HEK293 (cell line): ENCODE results near the gene CCIN.

Source experiments
- CTCF ChIA-PET: fragments of 350-600 bp; formaldehyde crosslinking; extraction: SDS; loops from one replicate; lab custom pipeline; 2021; ENCODE audit warnings: antibody characterized with exemption; lab: Yijun Ruan, JAX
- POLR2A ChIA-PET: fragments of 300-600 bp; formaldehyde crosslinking; extraction: SDS; loops from one replicate; lab custom pipeline; 2020; ENCODE audit warnings: antibody characterized with exemption, inconsistent platforms; lab: Yijun Ruan, JAX
- H3K27ac ChIP-seq: fragments of 200-500 bp; sonication (Bioruptor generic); 2 replicates; pipeline ENCODE4 v1.5.1; 2014; ENCODE audit warnings: low read depth, low read length, control low read depth, inconsistent platforms; ENCODE audit errors: extremely low read depth
- H3K36me3 ChIP-seq, 2 experiments: fragments of 200-500 bp in 1 of 2; sonication (Bioruptor generic) in 1 of 2; 1 replicate in 1 of 2; 2 replicates in 1 of 2; pipeline ENCODE4 v1.5.1; 2014 to 2017; ENCODE audit warnings: inconsistent platforms in 2 of 2, low read length in 2 of 2; ENCODE audit not compliant: control insufficient read depth in 2 of 2, insufficient read depth in 1 of 2
- H3K4me1 ChIP-seq: fragments of 200-500 bp; sonication (Bioruptor generic); 2 replicates; pipeline ENCODE4 v1.5.1; 2014; ENCODE audit warnings: mild to moderate bottlenecking, low read length, inconsistent platforms; ENCODE audit not compliant: control insufficient read depth, insufficient read depth
- H3K4me3 ChIP-seq: 2 replicates; pipeline ENCODE4 v1.5.1; 2011; ENCODE audit warnings: low read depth, mild to moderate bottlenecking, control low read depth, low read length, moderate library complexity
- H3K9me3 ChIP-seq: fragments of 200-500 bp; sonication (Bioruptor generic); 2 replicates; pipeline ENCODE4 v1.5.1; 2014; ENCODE audit warnings: low read depth, low read length, inconsistent platforms; ENCODE audit not compliant: control insufficient read depth, insufficient read depth
- GLIS1 ChIP-seq: fragments of 450-650 bp; formaldehyde crosslinking; IDR thresholded peaks from 2 replicates; pipeline ENCODE4 v1.5.1; 2016; ENCODE audit warnings: missing biosample characterization, missing genetic modification characterization
- HOXA7 ChIP-seq: sonication (generic); formaldehyde crosslinking; IDR thresholded peaks from 2 replicates; pipeline ENCODE4 v1.8.1; 2022; ENCODE audit warnings: missing genetic modification reagents, borderline replicate concordance
- KLF7 ChIP-seq: fragments of 450-650 bp; formaldehyde crosslinking; IDR thresholded peaks from 2 replicates; pipeline ENCODE4 v1.5.1; 2016; ENCODE audit warnings: missing biosample characterization, missing genetic modification characterization, borderline replicate concordance
- ZEB2 ChIP-seq: fragments of 450-650 bp; formaldehyde crosslinking; IDR thresholded peaks from 2 replicates; pipeline ENCODE4 v1.5.1; 2016; ENCODE audit warnings: missing biosample characterization, missing genetic modification characterization
- ZNF121 ChIP-seq: fragments of 450-650 bp; formaldehyde crosslinking; IDR thresholded peaks from 2 replicates; pipeline ENCODE4 v1.5.1; 2016; ENCODE audit warnings: missing biosample characterization, missing genetic modification characterization
- ZNF48 ChIP-seq: fragments of 450-650 bp; formaldehyde crosslinking; IDR thresholded peaks from 2 replicates; pipeline ENCODE4 v1.5.1; 2016; ENCODE audit warnings: missing biosample characterization, missing genetic modification characterization
- ZNF530 ChIP-seq: fragments of 450-650 bp; formaldehyde crosslinking; IDR thresholded peaks from 2 replicates; pipeline ENCODE4 v1.5.1; 2016; ENCODE audit warnings: low read depth, missing biosample characterization, missing genetic modification characterization
- ZNF776 ChIP-seq: fragments of 450-650 bp; formaldehyde crosslinking; IDR thresholded peaks from 2 replicates; pipeline ENCODE4 v1.5.0; 2017; ENCODE audit warnings: missing biosample characterization, missing genetic modification characterization, borderline replicate concordance
- TF ChIP-seq, protein P1 (sequence below): sonication (generic); formaldehyde crosslinking; IDR thresholded peaks from 2 replicates; pipeline ENCODE4 v1.8.1; 2022; ENCODE audit warnings: mild to moderate bottlenecking, moderate library complexity, missing genetic modification reagents
- TF ChIP-seq, protein P2 (sequence below): fragments of 450-650 bp; formaldehyde crosslinking; IDR thresholded peaks from 2 replicates; pipeline ENCODE4 v1.5.1; 2016; ENCODE audit warnings: missing biosample characterization, missing genetic modification characterization
- TF ChIP-seq, protein P3 (sequence below): fragments of 450-650 bp; formaldehyde crosslinking; IDR thresholded peaks from 2 replicates; pipeline ENCODE4 v1.5.1; 2016; ENCODE audit warnings: missing biosample characterization, missing genetic modification characterization
- TF ChIP-seq, protein P4 (sequence below): fragments of 450-650 bp; formaldehyde crosslinking; IDR thresholded peaks from 2 replicates; pipeline ENCODE4 v1.5.1; 2016; ENCODE audit warnings: missing biosample characterization, missing genetic modification characterization

CCIN gene

GRCh38 chr9:36211510-36211909 is 42.3 kb downstream of the CCIN start:
- TF ChIP-seq KLF7 (tag by site-specific recombination) (no peak), HOXA7 (no peak), ZNF776 (tag by site-specific recombination) (no peak), ZNF48 (tag by site-specific recombination) (no peak), ZEB2 (tag by site-specific recombination) (no peak)
- TF ChIP-seq, protein P1, sequence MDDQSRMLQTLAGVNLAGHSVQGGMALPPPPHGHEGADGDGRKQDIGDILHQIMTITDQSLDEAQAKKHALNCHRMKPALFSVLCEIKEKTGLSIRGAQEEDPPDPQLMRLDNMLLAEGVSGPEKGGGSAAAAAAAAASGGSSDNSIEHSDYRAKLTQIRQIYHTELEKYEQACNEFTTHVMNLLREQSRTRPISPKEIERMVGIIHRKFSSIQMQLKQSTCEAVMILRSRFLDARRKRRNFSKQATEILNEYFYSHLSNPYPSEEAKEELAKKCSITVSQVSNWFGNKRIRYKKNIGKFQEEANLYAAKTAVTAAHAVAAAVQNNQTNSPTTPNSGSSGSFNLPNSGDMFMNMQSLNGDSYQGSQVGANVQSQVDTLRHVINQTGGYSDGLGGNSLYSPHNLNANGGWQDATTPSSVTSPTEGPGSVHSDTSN: no peak
- TF ChIP-seq, protein P2, sequence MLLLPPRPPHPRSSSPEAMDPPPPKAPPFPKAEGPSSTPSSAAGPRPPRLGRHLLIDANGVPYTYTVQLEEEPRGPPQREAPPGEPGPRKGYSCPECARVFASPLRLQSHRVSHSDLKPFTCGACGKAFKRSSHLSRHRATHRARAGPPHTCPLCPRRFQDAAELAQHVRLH (tag by site-specific recombination): no peak
- H3K9me3 ChIP-seq: no peaks in the 10 kb centered on the region
- H3K4me3 ChIP-seq: no peak overlapping the region
- H3K27ac ChIP-seq: no peak overlapping the region
- no peaks in the 10 kb centered on the region for H3K4me1 ChIP-seq
- CTCF ChIA-PET: interaction anchor here (1.0 to 1.2 kb wide), 4 partner anchors 9 to 517 kb away, joined by 3 to 6 read pairs (median 4); no protein-coding TSS in a partner anchor
- POLR2A ChIA-PET: interaction anchor here (2.2 kb wide), 1 partner anchor 21 kb away, joined by 10 read pairs; the partner anchor contains the start of gene CLTA
- H3K36me3 ChIP-seq: peaks cover 9 to 97% of the 10 kb centered on the region in 2 experiments

GRCh38 chr9:36213387-36213786 is 44.2 kb downstream of the CCIN start:
- Histone ChIP-seq H3K4me1 (no peaks in the 10 kb centered on the region), H3K27ac (no peak overlapping the region), H3K4me3 (no peak overlapping the region), H3K36me3 (peaks cover 6 to 95% of the 10 kb centered on the region in 2 experiments; a peak in 2 of 3 replicates), H3K9me3 (no peaks in the 10 kb centered on the region)
- TF ChIP-seq, protein P3, sequence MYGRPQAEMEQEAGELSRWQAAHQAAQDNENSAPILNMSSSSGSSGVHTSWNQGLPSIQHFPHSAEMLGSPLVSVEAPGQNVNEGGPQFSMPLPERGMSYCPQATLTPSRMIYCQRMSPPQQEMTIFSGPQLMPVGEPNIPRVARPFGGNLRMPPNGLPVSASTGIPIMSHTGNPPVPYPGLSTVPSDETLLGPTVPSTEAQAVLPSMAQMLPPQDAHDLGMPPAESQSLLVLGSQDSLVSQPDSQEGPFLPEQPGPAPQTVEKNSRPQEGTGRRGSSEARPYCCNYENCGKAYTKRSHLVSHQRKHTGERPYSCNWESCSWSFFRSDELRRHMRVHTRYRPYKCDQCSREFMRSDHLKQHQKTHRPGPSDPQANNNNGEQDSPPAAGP: no peak
- TF ChIP-seq GLIS1 (tag by site-specific recombination): peak; percentile 67
- ChIA-PET POLR2A (interaction anchor here (2.2 kb wide), 1 partner anchor 23 kb away, joined by 10 read pairs; the partner anchor contains the start of gene CLTA), CTCF (no interaction called here)

GRCh38 chr9:36213989-36214388 is 44.8 kb downstream of the CCIN start:
- Histone ChIP-seq H3K4me3 (no peak overlapping the region), H3K4me1 (no peaks in the 10 kb centered on the region), H3K36me3 (peaks cover 6 to 95% of the 10 kb centered on the region in 2 experiments; a peak in 2 of 3 replicates), H3K9me3 (no peaks in the 10 kb centered on the region), H3K27ac (no peak overlapping the region)
- POLR2A ChIA-PET: no interaction called here
- CTCF ChIA-PET: interaction anchor here (0.9 kb wide), 1 partner anchor 515 kb away, joined by 3 read pairs; no protein-coding TSS in a partner anchor
- TF ChIP-seq, protein P4, sequence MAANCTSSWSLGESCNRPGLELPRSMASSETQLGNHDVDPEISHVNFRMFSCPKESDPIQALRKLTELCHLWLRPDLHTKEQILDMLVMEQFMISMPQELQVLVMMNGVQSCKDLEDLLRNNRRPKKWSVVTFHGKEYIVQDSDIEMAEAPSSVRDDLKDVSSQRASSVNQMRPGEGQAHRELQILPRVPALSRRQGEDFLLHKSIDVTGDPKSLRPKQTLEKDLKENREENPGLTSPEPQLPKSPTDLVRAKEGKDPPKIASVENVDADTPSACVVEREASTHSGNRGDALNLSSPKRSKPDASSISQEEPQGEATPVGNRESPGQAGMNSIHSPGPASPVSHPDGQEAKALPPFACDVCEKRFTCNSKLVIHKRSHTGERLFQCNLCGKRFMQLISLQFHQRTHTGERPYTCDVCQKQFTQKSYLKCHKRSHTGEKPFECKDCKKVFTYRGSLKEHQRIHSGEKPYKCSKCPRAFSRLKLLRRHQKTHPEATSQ: no peak
- TF ChIP-seq ZNF121 (tag by site-specific recombination): 0 out of 2 replicates have a peak, but pooled peaks have one; percentile 26

- Histone ChIP-seq H3K4me1 (no peaks in the 10 kb centered on the region), H3K36me3 (peaks cover 3 to 95% of the 10 kb centered on the region in 2 experiments; a peak in 2 of 3 replicates), H3K9me3 (no peaks in the 10 kb centered on the region), H3K4me3 (no peak overlapping the region), H3K27ac (no peak overlapping the region)
- POLR2A ChIA-PET: no interaction called here
- TF ChIP-seq ZNF530 (tag by site-specific recombination) (no peak), ZNF48 (tag by site-specific recombination) (no peak)
- CTCF ChIA-PET: interaction anchor here (0.9 kb wide), 1 partner anchor 515 kb away, joined by 3 read pairs; no protein-coding TSS in a partner anchor
These were observed 45.4 kb downstream of the CCIN start for GRCh38 chr9:36214571-36214970.
